GM23338 (cell line): Measurements from ENCODE around the gene VPS26C.

Experiments used
- CREB1 ChIP-seq: fragments of 250-450 bp; sonication (Bioruptor Pico); IDR thresholded peaks from 2 replicates; pipeline ENCODE4 v1.5.0; 2020; ENCODE audit warnings: low read depth, mild to moderate bottlenecking, moderate library complexity
- CTCF ChIP-seq, 2 experiments: fragments of 200-600 bp in 1 of 2; sonication (generic) in 1 of 2; conservative IDR thresholded peaks; 2 replicates each; pipeline versions ENCODE4 v1.5.1 to v1.6.1; 2016 to 2017; ENCODE audit warnings: antibody characterized with exemption in 2 of 2, low read depth in 2 of 2, mild to moderate bottlenecking in 2 of 2, moderate library complexity in 1 of 2
- EZH2 ChIP-seq: fragments of 200-600 bp; sonication (generic); IDR thresholded peaks from one replicate; pipeline ENCODE4 v1.8.0; 2017; ENCODE audit warnings: antibody characterized with exemption, mild to moderate bottlenecking, low read depth; ENCODE audit not compliant: unreplicated experiment
- EZH2phosphoT487 ChIP-seq: fragments of 200-600 bp; sonication (generic); IDR thresholded peaks from one replicate; pipeline ENCODE4 v1.8.1; 2018; ENCODE audit warnings: antibody characterized with exemption; ENCODE audit not compliant: unreplicated experiment
- JUNB ChIP-seq: IDR thresholded peaks from one replicate; pipeline ENCODE4 v1.6.1; 2016; ENCODE audit warnings: antibody characterized with exemption; ENCODE audit not compliant: unreplicated experiment
- POLR2AphosphoS5 ChIP-seq: IDR thresholded peaks from 2 replicates; pipeline ENCODE4 v1.6.1; 2016; ENCODE audit warnings: antibody characterized with exemption, low read depth
- TF ChIP-seq, protein P1 (sequence below): IDR thresholded peaks from one replicate; pipeline ENCODE4 v1.6.1; 2018; ENCODE audit warnings: antibody characterized with exemption; ENCODE audit not compliant: unreplicated experiment

DNA sequence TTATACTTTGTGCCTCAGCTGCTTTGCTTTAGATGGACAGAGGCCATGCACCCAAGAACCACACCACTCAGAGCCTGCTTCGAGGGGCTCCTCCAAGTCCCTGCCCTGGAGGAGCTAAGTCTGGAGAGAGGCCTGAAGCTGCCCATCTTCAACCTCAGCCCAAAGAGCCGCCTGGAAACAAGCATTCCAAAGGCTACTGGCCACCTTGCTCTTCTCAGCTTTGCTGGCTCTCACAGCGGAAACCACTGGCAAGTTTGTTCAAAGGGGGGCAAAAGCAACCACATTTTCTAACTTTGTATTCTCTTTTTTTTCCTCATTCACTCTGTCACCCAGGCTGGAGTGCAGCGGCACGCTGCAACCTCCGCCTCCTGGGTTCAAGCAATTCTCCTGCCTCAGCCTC, 23.2 kb downstream of the VPS26C start:
- TF ChIP-seq CTCF (conservative IDR thresholded peaks at IDR 0.05; ENCODE audit: low read depth in 2 of 2) (no peak), POLR2AphosphoS5 (no peak), EZH2 (no peak), CREB1 (CRISPR knock-in tag) (no peak), JUNB (no peak), EZH2phosphoT487 (no peak)
- TF ChIP-seq, protein P1, sequence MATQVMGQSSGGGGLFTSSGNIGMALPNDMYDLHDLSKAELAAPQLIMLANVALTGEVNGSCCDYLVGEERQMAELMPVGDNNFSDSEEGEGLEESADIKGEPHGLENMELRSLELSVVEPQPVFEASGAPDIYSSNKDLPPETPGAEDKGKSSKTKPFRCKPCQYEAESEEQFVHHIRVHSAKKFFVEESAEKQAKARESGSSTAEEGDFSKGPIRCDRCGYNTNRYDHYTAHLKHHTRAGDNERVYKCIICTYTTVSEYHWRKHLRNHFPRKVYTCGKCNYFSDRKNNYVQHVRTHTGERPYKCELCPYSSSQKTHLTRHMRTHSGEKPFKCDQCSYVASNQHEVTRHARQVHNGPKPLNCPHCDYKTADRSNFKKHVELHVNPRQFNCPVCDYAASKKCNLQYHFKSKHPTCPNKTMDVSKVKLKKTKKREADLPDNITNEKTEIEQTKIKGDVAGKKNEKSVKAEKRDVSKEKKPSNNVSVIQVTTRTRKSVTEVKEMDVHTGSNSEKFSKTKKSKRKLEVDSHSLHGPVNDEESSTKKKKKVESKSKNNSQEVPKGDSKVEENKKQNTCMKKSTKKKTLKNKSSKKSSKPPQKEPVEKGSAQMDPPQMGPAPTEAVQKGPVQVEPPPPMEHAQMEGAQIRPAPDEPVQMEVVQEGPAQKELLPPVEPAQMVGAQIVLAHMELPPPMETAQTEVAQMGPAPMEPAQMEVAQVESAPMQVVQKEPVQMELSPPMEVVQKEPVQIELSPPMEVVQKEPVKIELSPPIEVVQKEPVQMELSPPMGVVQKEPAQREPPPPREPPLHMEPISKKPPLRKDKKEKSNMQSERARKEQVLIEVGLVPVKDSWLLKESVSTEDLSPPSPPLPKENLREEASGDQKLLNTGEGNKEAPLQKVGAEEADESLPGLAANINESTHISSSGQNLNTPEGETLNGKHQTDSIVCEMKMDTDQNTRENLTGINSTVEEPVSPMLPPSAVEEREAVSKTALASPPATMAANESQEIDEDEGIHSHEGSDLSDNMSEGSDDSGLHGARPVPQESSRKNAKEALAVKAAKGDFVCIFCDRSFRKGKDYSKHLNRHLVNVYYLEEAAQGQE, result no peak
